ENCODE measurements around the gene S100A14.

DNA sequence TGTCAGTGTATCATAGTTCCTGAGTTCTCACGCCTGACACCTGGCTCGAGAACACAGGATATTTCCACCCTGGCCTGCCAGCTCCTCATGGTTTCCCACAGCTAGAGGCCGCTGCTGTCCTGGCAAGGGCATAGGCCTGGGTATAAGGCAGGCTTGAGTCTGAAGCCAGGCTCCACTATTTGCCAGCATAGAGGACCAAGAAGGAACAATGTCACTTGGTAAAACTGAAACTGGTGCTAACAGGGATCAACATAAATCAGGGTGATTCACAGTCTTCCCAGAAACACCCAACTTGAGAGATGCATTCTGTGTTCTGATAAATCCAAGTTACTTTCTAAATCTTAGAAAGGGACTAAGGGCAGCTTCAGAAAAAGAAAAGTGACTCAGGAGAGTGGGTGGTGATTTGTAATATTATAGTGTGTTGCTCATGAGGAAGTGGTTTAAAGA is 43.5 kb downstream of the S100A14 start:
- TF ChIP-seq, protein P1, sequence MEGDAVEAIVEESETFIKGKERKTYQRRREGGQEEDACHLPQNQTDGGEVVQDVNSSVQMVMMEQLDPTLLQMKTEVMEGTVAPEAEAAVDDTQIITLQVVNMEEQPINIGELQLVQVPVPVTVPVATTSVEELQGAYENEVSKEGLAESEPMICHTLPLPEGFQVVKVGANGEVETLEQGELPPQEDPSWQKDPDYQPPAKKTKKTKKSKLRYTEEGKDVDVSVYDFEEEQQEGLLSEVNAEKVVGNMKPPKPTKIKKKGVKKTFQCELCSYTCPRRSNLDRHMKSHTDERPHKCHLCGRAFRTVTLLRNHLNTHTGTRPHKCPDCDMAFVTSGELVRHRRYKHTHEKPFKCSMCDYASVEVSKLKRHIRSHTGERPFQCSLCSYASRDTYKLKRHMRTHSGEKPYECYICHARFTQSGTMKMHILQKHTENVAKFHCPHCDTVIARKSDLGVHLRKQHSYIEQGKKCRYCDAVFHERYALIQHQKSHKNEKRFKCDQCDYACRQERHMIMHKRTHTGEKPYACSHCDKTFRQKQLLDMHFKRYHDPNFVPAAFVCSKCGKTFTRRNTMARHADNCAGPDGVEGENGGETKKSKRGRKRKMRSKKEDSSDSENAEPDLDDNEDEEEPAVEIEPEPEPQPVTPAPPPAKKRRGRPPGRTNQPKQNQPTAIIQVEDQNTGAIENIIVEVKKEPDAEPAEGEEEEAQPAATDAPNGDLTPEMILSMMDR (IDR thresholded peaks at IDR 0.05): peak; percentile 89 to 95 (median 92)
- TF ChIP-seq POLR2A (IDR thresholded peaks at IDR 0.05): no peak

All from right lobe of liver (tissue), 4 donors.